ENCODE measurements around the gene PCK2. TPM values are rescaled to one million over a fixed set of nuclear protein-coding genes. Genes with fewer than 3 reads are reported as not detected.

Gene PCK2
- total and polyA plus RNA-seq, 2 of the 8 experiments (the other 6 are each of a cell fraction or from before 2014, with no cell fraction given): 81.9 to 115 TPM

- DNase-seq (ENCODE audit: low read depth in 1 of 2, low spot score in 2 of 2): no peak
- no peak overlapping the region for H2BK20ac ChIP-seq (ENCODE audit: low read length)
- no peak overlapping the region for H4K5ac ChIP-seq (ENCODE audit: insufficient read length, low read depth, low read length)
- peaks cover 0 to 10% (median 5%) of the 10 kb centered on the region in 4 experiments; a peak in 4 of 7 replicates for H3K4me1 ChIP-seq (replicated peaks in 1 of 4; ENCODE audit: control insufficient read depth in 3 of 4, insufficient read depth in 4 of 4, low read length in 3 of 4)
- no peak overlapping the region for H2AK5ac ChIP-seq (ENCODE audit: low read depth, low read length)
- H3K27me3 ChIP-seq (replicated peaks in 1 of 4; ENCODE audit: control insufficient read depth in 3 of 4, extremely low read depth in 1 of 4, insufficient read depth in 3 of 4, low read length in 3 of 4): no peaks in the 10 kb centered on the region
- H3K23me2 ChIP-seq (ENCODE audit: low read depth, low read length): peaks cover 5% of the 10 kb centered on the region; the same call in 1 of the 2 replicates
- H2BK5ac ChIP-seq (ENCODE audit: low read depth, low read length): no peak overlapping the region
- H3K4ac ChIP-seq (replicated peaks; ENCODE audit: insufficient read length, low read depth, low read length): no peak overlapping the region
- no peak overlapping the region for H3K23ac ChIP-seq (ENCODE audit: insufficient read length)
- H3K4me2 ChIP-seq (ENCODE audit: insufficient read depth in 1 of 2, low read depth in 2 of 2, low read length in 2 of 2): no peak overlapping the region
- H2BK120ac ChIP-seq (replicated peaks; ENCODE audit: low read depth, low read length): no peak overlapping the region
- no peak for FAIRE-seq
- no peak overlapping the region for H2BK15ac ChIP-seq (ENCODE audit: low read length)
- H3K79me1 ChIP-seq (ENCODE audit: low read depth, low read length): no peaks in the 10 kb centered on the region
- H3K27ac ChIP-seq (ENCODE audit: low read depth, low read length): no peak overlapping the region
- TF ChIP-seq GTF2F1 (IDR thresholded peaks at IDR 0.05; ENCODE audit: borderline replicate concordance, low read depth, low read length) (no peak), ATF3 (IDR thresholded peaks at IDR 0.05; ENCODE audit: insufficient read depth, low read depth, low read length) (no peak), EGR1 (IDR thresholded peaks at IDR 0.05; ENCODE audit: borderline replicate concordance, low read depth, low read length) (no peak), KDM4A (IDR thresholded peaks at IDR 0.05; ENCODE audit: low read depth, low read length, severe bottlenecking) (no peak), HDAC2 (IDR thresholded peaks at IDR 0.05; ENCODE audit: borderline replicate concordance in 1 of 2, low read depth in 2 of 2, low read length in 2 of 2) (no peak), SIX5 (IDR thresholded peaks at IDR 0.05; ENCODE audit: low read depth, low read length) (no peak), CBX8 (IDR thresholded peaks at IDR 0.05; ENCODE audit: borderline replicate concordance, low read depth, low read length) (no peak), GABPA (IDR thresholded peaks at IDR 0.05; ENCODE audit: borderline replicate concordance, insufficient read depth, low read length) (no peak), EZH2 (IDR thresholded peaks at IDR 0.05; ENCODE audit: low read depth, low read length, severe bottlenecking) (no peak), ZNF274 (IDR thresholded peaks at IDR 0.05; ENCODE audit: borderline replicate concordance, extremely low read depth, low read length) (no peak), SRF (IDR thresholded peaks at IDR 0.05; ENCODE audit: low read depth, low read length) (no peak)
- ChIA-PET CTCF (ENCODE audit: partially characterized antibody) (interaction anchor here (0.7 kb wide), 1 partner anchor 25 kb away, joined by 4 read pairs; no protein-coding TSS in a partner anchor), POLR2A (ENCODE audit: partially characterized antibody) (interaction anchor here (1.0 to 11.1 kb wide), 8 partner anchors 8 to 81 kb away, joined by 3 to 100 read pairs (median 6); partner anchors contain the start of genes DCAF11, EMC9, NRL and RNF31)
- no peak overlapping the region for H2AFZ ChIP-seq (ENCODE audit: low read length)
- no peak overlapping the region for H3K14ac ChIP-seq (ENCODE audit: insufficient read length)
- peaks cover 0 to 8% (median 2%) of the 10 kb centered on the region in 4 experiments; a peak in 3 of 8 replicates for H3K36me3 ChIP-seq (ENCODE audit: control insufficient read depth in 2 of 4, insufficient read depth in 4 of 4, low read length in 3 of 4)
- 90% methylated on average over 2 of the region's 2 CpGs; no CpG with 5 or more reads in 1 of the 2 experiments for WGBS, 2 experiments (ENCODE audit: extremely low coverage in 1 of 2, insufficient coverage in 1 of 2, insufficient read length in 1 of 2, insufficient replicate concordance in 2 of 2, low coverage in 1 of 2, low lambda C conversion rate in 2 of 2, missing lambda C conversion rate in 1 of 2)
- no peak overlapping the region for H3K56ac ChIP-seq (replicated peaks; ENCODE audit: insufficient read length, low read depth, low read length)
- H2BK12ac ChIP-seq (ENCODE audit: low read depth, low read length): no peak overlapping the region
- no peaks in the 10 kb centered on the region for H3K9me3 ChIP-seq (ENCODE audit: insufficient read depth in 2 of 2, low read depth in 1 of 2, low read length in 1 of 2)
- no peaks in the 10 kb centered on the region for H4K20me1 ChIP-seq (replicated peaks in 1 of 2; ENCODE audit: control insufficient read depth in 1 of 2, insufficient read depth in 2 of 2, low read length in 2 of 2)
- H3K4me3 ChIP-seq (ENCODE audit: extremely low read depth in 1 of 4, insufficient read depth in 2 of 4, low read depth in 3 of 4, low read length in 4 of 4): no peak overlapping the region
- no peak overlapping the region for H3K18ac ChIP-seq (ENCODE audit: extremely low read depth, low read length)
- H3K9ac ChIP-seq (replicated peaks in 1 of 4; ENCODE audit: extremely low read depth in 1 of 4, low read depth in 3 of 4, low read length in 3 of 4): no peak overlapping the region
- no peak overlapping the region for H4K91ac ChIP-seq (replicated peaks; ENCODE audit: insufficient read length, low read length)
- H4K8ac ChIP-seq (ENCODE audit: extremely low read depth, insufficient read depth, low read length): no peak overlapping the region
- no peaks in the 10 kb centered on the region for H3K79me2 ChIP-seq (ENCODE audit: control insufficient read depth in 1 of 2, insufficient read depth in 2 of 2, low read length in 2 of 2)
These were observed 38.9 kb downstream of the PCK2 start for GRCh38 chr14:24132976-24133375.

All from H1 (cell line).